ENCODE measurements around the gene VENTX.

DNA sequence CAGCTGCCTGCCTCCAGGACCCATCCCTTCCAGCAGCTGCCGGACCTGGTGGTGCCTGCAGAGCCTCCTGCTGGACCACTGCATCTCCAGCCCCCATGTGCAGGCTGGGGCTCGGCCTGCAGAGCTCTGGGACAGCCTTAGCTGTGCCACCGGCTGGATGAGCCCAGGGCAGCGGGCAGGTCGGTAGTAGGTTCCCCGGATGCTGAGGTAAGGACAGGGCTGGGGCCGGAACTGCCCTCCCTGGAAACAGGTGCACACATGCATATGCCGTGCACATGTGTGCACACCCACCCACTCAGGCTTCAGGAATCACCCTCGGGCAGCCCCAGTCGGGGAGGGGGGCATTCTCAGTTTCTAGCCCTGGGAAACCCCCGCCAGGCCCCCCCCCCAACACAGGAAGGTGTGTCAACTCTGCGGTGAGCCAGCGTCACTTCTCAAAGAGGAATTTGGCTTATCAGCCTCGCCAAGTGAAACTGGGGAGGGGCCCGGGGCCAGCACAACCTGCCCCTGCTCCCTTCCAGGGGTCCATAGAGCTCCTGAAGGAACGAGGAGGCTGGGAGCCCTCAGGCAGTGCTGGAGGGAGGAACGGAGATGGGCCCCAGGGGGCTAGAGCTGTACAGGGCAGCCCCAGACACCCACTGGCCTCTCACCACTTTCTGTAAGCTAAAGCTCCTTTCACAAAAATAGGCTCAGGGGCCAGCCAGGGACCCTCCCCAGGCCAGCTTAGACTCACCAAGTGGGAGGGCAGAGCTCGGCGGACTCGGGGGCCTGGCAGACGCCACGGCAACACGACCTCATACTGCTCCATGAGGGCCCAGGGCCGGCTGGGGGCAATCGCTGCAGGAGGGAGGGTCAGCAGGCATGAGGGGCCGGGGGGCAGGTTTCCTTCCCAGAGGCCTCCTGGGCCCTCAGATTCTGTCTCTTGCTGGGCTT is 37.4 kb downstream of the VENTX start:
- TF ChIP-seq POLR2AphosphoS5 (IDR thresholded peaks at IDR 0.05) = no peak
- TF ChIP-seq, protein P1, sequence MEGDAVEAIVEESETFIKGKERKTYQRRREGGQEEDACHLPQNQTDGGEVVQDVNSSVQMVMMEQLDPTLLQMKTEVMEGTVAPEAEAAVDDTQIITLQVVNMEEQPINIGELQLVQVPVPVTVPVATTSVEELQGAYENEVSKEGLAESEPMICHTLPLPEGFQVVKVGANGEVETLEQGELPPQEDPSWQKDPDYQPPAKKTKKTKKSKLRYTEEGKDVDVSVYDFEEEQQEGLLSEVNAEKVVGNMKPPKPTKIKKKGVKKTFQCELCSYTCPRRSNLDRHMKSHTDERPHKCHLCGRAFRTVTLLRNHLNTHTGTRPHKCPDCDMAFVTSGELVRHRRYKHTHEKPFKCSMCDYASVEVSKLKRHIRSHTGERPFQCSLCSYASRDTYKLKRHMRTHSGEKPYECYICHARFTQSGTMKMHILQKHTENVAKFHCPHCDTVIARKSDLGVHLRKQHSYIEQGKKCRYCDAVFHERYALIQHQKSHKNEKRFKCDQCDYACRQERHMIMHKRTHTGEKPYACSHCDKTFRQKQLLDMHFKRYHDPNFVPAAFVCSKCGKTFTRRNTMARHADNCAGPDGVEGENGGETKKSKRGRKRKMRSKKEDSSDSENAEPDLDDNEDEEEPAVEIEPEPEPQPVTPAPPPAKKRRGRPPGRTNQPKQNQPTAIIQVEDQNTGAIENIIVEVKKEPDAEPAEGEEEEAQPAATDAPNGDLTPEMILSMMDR (IDR thresholded peaks at IDR 0.05) = no peak
- no peak for TF ChIP-seq EP300 (IDR thresholded peaks at IDR 0.05)

Data from suprapubic skin (tissue), 4 donors.